GM12878 (cell line): Measurements from ENCODE around the gene PTPN22. TPM values are rescaled to one million over a fixed set of nuclear protein-coding genes. Genes with fewer than 3 reads are reported as not detected.

Experiments
- ATAC-seq: fragments of 200-7000 bp; cut with Tn5 transposase; 3 replicates; pipeline ENCODE4 v1.9.1; 2020; ENCODE audit warnings: mild to moderate bottlenecking, moderate library complexity
- BruUV-seq: library from RNA; stranded (reverse); fragments of 400-500 nt; replicated peaks from 2 replicates; lab custom pipeline; 2021; lab: Mats Ljungman, UMichigan
- CTCF ChIA-PET: fragments of 300-600 bp; sonication (Branson Sonifier 250); formaldehyde crosslinking; extraction: SDS; loops from one replicate; lab custom pipeline; 2021; ENCODE audit warnings: inconsistent platforms; lab: Yijun Ruan, JAX
- POLR2A ChIA-PET: fragments of 350-600 bp; formaldehyde crosslinking; extraction: SDS; loops from one replicate; lab custom pipeline; 2021; ENCODE audit warnings: inconsistent platforms; lab: Charles Lee
- RAD21 ChIA-PET: fragments of 300-600 bp; sonication (Branson Sonifier 250); formaldehyde crosslinking; loops from one replicate; lab custom pipeline; 2023; ENCODE audit warnings: antibody characterized with exemption; ENCODE audit not compliant: unreplicated experiment; lab: Charles Lee
- SMC1A ChIA-PET: fragments of 300-600 bp; sonication (Branson Sonifier 250); formaldehyde crosslinking; loops from one replicate; lab custom pipeline; 2023; ENCODE audit not compliant: unreplicated experiment, uncharacterized antibody; lab: Charles Lee
- DNase-seq: peaks from one replicate; pipeline ENCODE4 v3.0.0-alpha.2; 2011; ENCODE audit warnings: low read depth, low spot score
- FAIRE-seq: peaks from 3 replicates; lab custom pipeline; 2011; peaks lifted over from hg19 to GRCh38; lab: Jason Lieb, UNC
- H2AFZ ChIP-seq: 2 replicates; pipeline ENCODE4 v1.6.0; 2011; ENCODE audit warnings: low read depth, low read length, control low read depth; ENCODE audit not compliant: control insufficient read depth
- H3K27ac ChIP-seq: 2 replicates; pipeline ENCODE4 v1.5.1; 2011; ENCODE audit warnings: control low read depth; ENCODE audit not compliant: control insufficient read depth, insufficient read depth
- H3K27me3 ChIP-seq, 2 experiments: replicated peaks in 1 of 2; 2 replicates each; pipeline versions ENCODE4 v1.6.0 to v1.6.1; 2011; ENCODE audit warnings: low read length in 1 of 2; ENCODE audit not compliant: control insufficient read depth in 2 of 2, insufficient read depth in 2 of 2
- H3K36me3 ChIP-seq, 2 experiments: 2 replicates each; pipeline ENCODE4 v1.5.1; 2011; ENCODE audit warnings: low read length in 1 of 2; ENCODE audit not compliant: control insufficient read depth in 2 of 2, insufficient read depth in 2 of 2
- H3K4me1 ChIP-seq: 2 replicates; pipeline ENCODE4 v1.6.1; 2011; ENCODE audit warnings: mild to moderate bottlenecking, low read length, moderate library complexity, mixed read lengths; ENCODE audit not compliant: control insufficient read depth, insufficient read depth
- H3K4me2 ChIP-seq: 2 replicates; pipeline ENCODE4 v1.6.0; 2011; ENCODE audit warnings: control low read depth; ENCODE audit not compliant: control insufficient read depth, insufficient read depth
- H3K4me3 ChIP-seq: fragments of 200-600 bp; sonication (generic); 2 replicates; pipeline ENCODE4 v1.5.1; 2016
- H3K79me2 ChIP-seq: 2 replicates; pipeline ENCODE4 v1.6.0; 2011; ENCODE audit warnings: low read length; ENCODE audit not compliant: control insufficient read depth, insufficient read depth
- H3K9ac ChIP-seq: 2 replicates; pipeline ENCODE4 v1.8.0; 2011; ENCODE audit warnings: low read length, control low read depth, mixed read lengths; ENCODE audit not compliant: control insufficient read depth, insufficient read depth
- H3K9me3 ChIP-seq: replicated peaks from 3 replicates; pipeline ENCODE4 v1.5.1; 2011; ENCODE audit warnings: mild to moderate bottlenecking, low read length; ENCODE audit not compliant: control insufficient read depth, insufficient read depth
- H4K20me1 ChIP-seq: 2 replicates; pipeline ENCODE4 v1.6.0; 2011; ENCODE audit not compliant: control insufficient read depth, insufficient read depth
- ATF2 ChIP-seq: IDR thresholded peaks from 2 replicates; pipeline ENCODE4 v1.6.1; 2012; ENCODE audit warnings: low read length, inconsistent platforms
- BMI1 ChIP-seq: fragments of 450-650 bp; IDR thresholded peaks from 2 replicates; pipeline ENCODE4 v1.6.1; 2016; ENCODE audit warnings: mild to moderate bottlenecking, moderate library complexity, borderline replicate concordance
- CEBPB ChIP-seq, 2 experiments: fragments of 150-350 bp in 1 of 2; IDR thresholded peaks; 2 replicates each; pipeline ENCODE4 v1.6.1; 2012 to 2014; ENCODE audit warnings: low read depth in 2 of 2, low read length in 2 of 2, borderline replicate concordance in 1 of 2, inconsistent platforms in 1 of 2
- E2F4 ChIP-seq: IDR thresholded peaks from 2 replicates; pipeline ENCODE4 v1.6.1; 2012; ENCODE audit warnings: low read depth, low read length, improper control_type of control experiment
- JUND ChIP-seq: IDR thresholded peaks from 2 replicates; pipeline ENCODE4 v1.6.1; 2012; ENCODE audit warnings: low read depth, mild to moderate bottlenecking, low read length, improper control_type of control experiment, moderate library complexity
- MEF2B ChIP-seq: fragments of 450-650 bp; IDR thresholded peaks from 2 replicates; pipeline ENCODE4 v1.6.1; 2018; ENCODE audit warnings: mild to moderate bottlenecking, moderate library complexity; ENCODE audit not compliant: partially characterized antibody, poor library complexity, severe bottlenecking
- PAX8 ChIP-seq: fragments of 450-650 bp; IDR thresholded peaks from 2 replicates; pipeline ENCODE4 v1.6.1; 2017; ENCODE audit warnings: mild to moderate bottlenecking, moderate library complexity
- PML ChIP-seq: IDR thresholded peaks from 2 replicates; pipeline ENCODE4 v1.6.1; 2012; ENCODE audit warnings: low read length, inconsistent platforms
- SKIL ChIP-seq: fragments of 450-650 bp; IDR thresholded peaks from 2 replicates; pipeline ENCODE4 v1.6.1; 2017; ENCODE audit warnings: mild to moderate bottlenecking, low read depth, inconsistent platforms; ENCODE audit not compliant: poor library complexity, severe bottlenecking
- SMARCA5 ChIP-seq: fragments of 450-650 bp; IDR thresholded peaks from 2 replicates; pipeline ENCODE4 v1.6.1; 2017; ENCODE audit warnings: mild to moderate bottlenecking
- ZBTB40 ChIP-seq: fragments of 450-650 bp; IDR thresholded peaks from 2 replicates; pipeline ENCODE4 v1.6.1; 2016; ENCODE audit warnings: mild to moderate bottlenecking, moderate library complexity, borderline replicate concordance
- ZZZ3 ChIP-seq: IDR thresholded peaks from 2 replicates; pipeline ENCODE4 v1.6.1; 2011; ENCODE audit warnings: low read depth; ENCODE audit not compliant: control insufficient read depth, insufficient read length
- WGBS: methylation state at CpG from one replicate; pipeline ENCODE4 v1.1.6; 2016; ENCODE audit warnings: low lambda C conversion rate; ENCODE audit not compliant: insufficient replicate concordance, insufficient coverage; ENCODE audit errors: missing lambda C conversion rate; 5-methylcytosine and 5-hydroxymethylcytosine counted together
- in situ Hi-C: fragments of 300-500 bp; cut with MboI; formaldehyde crosslinking; loops from 9 replicates; pipeline ENCODE4 v1.14.3; 2018; ENCODE audit warnings: mixed read lengths
- intact Hi-C: fragments of 100-400 bp; cut with micrococcal nuclease; formaldehyde crosslinking; loops from one replicate; pipeline ENCODE4 v1.14.2; 2022; ENCODE audit not compliant: unreplicated experiment
- polyA plus RNA-seq, 11 experiments: library from polyadenylated mRNA; depleted of rRNA in 4 of 11; unstranded in 6 of 11; stranded (reverse) in 5 of 11; fragments of >200 nt; fragmentation: Nextera tagmentation in 4 of 11; fragmentation: Illumina TruSeq in 1 of 11; extraction: Ambion mirVana in 4 of 11; extraction: Trizol in 1 of 11; gene quantifications; 1 replicate in 1 of 11; 2 replicates in 10 of 11; pipeline versions ENCODE4 v1.2.1 to v1.2.3, GENCODE V29; 2011 to 2016; ENCODE audit warnings: inconsistent platforms in 2 of 11, missing spikeins in 2 of 11, low read depth in 1 of 11
- total RNA-seq, 4 experiments: library from RNA; depleted of rRNA in 3 of 4; stranded (reverse); fragments of >200 nt in 3 of 4; fragmentation: Illumina TruSeq in 1 of 4; extraction: Trizol in 1 of 4; gene quantifications; 2 replicates each; pipeline versions ENCODE4 v1.2.1 to v1.2.3, GENCODE V29; 2013 to 2021

Gene PTPN22
- total and polyA plus RNA-seq, 10 of the 15 experiments (the other 5 are each of a cell fraction or from before 2014, with no cell fraction given): 22.8 to 65.1 (median 44.9) TPM

GRCh38 chr1:113797472-113797871 lies 74.0 kb downstream of the PTPN22 start:
- H2AFZ ChIP-seq: no peak overlapping the region
- ATAC-seq (no peak), DNase-seq (no peak), FAIRE-seq (no peak)
- H3K79me2 ChIP-seq: peaks cover 37% of the 10 kb centered on the region
- no peak overlapping the region for H3K9ac ChIP-seq
- H3K36me3 ChIP-seq: peaks cover 0 to 9% of the 10 kb centered on the region in 2 experiments; a peak in 2 of 4 replicates
- ChIA-PET CTCF (no interaction called here), SMC1A (interaction anchor here (4.4 to 10.5 kb wide), 2 partner anchors 11 to 38 kb away, joined by 17 to 134 read pairs; partner anchors contain the start of gene PHTF1), RAD21 (no interaction called here), POLR2A (interaction anchor here (2.5 to 8.2 kb wide), 2 partner anchors 10 to 13 kb away, joined by 7 to 40 read pairs; no protein-coding TSS in a partner anchor)
- 63% methylated on average over 4 of the region's 4 CpGs for WGBS
- no peak overlapping the region for H3K27ac ChIP-seq
- TSS peak; percentile 10 for BruUV-seq
- H3K4me1 ChIP-seq: peaks cover 16% of the 10 kb centered on the region
- intact Hi-C loops: no loop called here
- H3K4me2 ChIP-seq: no peak overlapping the region
- in situ Hi-C loops: no loop called here
- no peaks in the 10 kb centered on the region for H4K20me1 ChIP-seq
- no peaks in the 10 kb centered on the region for H3K27me3 ChIP-seq
- peaks cover 2% of the 10 kb centered on the region; the same call in 2 of the 3 replicates for H3K9me3 ChIP-seq
- no peak overlapping the region for H3K4me3 ChIP-seq
- no peak for TF ChIP-seq CEBPB (IDR thresholded peaks at IDR 0.05; ENCODE audit: borderline replicate concordance in 1 of 2, low read depth in 2 of 2, low read length in 2 of 2)
- TF ChIP-seq ZZZ3: no peak
- TF ChIP-seq MEF2B: no peak
- no peak for TF ChIP-seq JUND
- no peak for TF ChIP-seq ZBTB40
- TF ChIP-seq PML: no peak
- no peak for TF ChIP-seq PAX8
- no peak for TF ChIP-seq SKIL
- TF ChIP-seq E2F4: no peak
- no peak for TF ChIP-seq ATF2
- no peak for TF ChIP-seq SMARCA5
- TF ChIP-seq BMI1: no peak
